ENCODE data around the gene AHCTF1. TPM values are rescaled to one million over a fixed set of nuclear protein-coding genes. Genes with fewer than 3 reads are reported as not detected.
"Not testable (repeated sequence)": the region's sequence is repeated elsewhere in the genome, so short reads cannot be mapped to it uniquely, and the experiment has no call there.

The AHCTF1 gene
- total and polyA plus RNA-seq, 7 experiments from 2014 or later: 19.0 to 66.5 (median 53.6) TPM

- no peaks in the 10 kb centered on the region for H3K27me3 Mint-ChIP-seq
- H3K27ac Mint-ChIP-seq: peak overlapping the region in 3 of 9 donors; percentile 11 to 37 (median 28)
- H3K9me3 Mint-ChIP-seq: no peaks in the 10 kb centered on the region
- H3K36me3 Mint-ChIP-seq: peaks cover 14 to 56% (median 32%) of the 10 kb centered on the region in 5 donors
- POLR2A ChIA-PET: no interaction called here
- Histone ChIP-seq H3K27ac (ENCODE audit: low read depth, low read length) (no peak overlapping the region), H3K9me3 (ENCODE audit: control insufficient read depth in 2 of 3, low read length in 3 of 3) (no peaks in the 10 kb centered on the region), H3K27me3 (ENCODE audit: control insufficient read depth in 2 of 2, insufficient read depth in 2 of 2, low read length in 2 of 2) (no peaks in the 10 kb centered on the region), H3K4me3 (ENCODE audit: low read length) (no peak overlapping the region), H3K36me3 (ENCODE audit: control insufficient read depth in 2 of 3, insufficient read depth in 3 of 3, low read length in 3 of 3) (peaks cover 5 to 45% (median 8%) of the 10 kb centered on the region in 3 experiments), H3K4me1 (ENCODE audit: control insufficient read depth in 2 of 2, insufficient read depth in 2 of 2, low read length in 2 of 2) (no peaks in the 10 kb centered on the region)
- ATAC-seq (no peak), DNase-seq (no peak)
- CTCF ChIA-PET: no interaction called here
- intact Hi-C loops (cut with micrococcal nuclease): no loop called here
- peaks cover 11 to 38% (median 20%) of the 10 kb centered on the region in 7 donors for H3K4me1 Mint-ChIP-seq
- no peak overlapping the region for H3K4me3 Mint-ChIP-seq
Observed at GRCh38 chr1:246876431-246876830, 55.3 kb downstream of the AHCTF1 start.

DNA sequence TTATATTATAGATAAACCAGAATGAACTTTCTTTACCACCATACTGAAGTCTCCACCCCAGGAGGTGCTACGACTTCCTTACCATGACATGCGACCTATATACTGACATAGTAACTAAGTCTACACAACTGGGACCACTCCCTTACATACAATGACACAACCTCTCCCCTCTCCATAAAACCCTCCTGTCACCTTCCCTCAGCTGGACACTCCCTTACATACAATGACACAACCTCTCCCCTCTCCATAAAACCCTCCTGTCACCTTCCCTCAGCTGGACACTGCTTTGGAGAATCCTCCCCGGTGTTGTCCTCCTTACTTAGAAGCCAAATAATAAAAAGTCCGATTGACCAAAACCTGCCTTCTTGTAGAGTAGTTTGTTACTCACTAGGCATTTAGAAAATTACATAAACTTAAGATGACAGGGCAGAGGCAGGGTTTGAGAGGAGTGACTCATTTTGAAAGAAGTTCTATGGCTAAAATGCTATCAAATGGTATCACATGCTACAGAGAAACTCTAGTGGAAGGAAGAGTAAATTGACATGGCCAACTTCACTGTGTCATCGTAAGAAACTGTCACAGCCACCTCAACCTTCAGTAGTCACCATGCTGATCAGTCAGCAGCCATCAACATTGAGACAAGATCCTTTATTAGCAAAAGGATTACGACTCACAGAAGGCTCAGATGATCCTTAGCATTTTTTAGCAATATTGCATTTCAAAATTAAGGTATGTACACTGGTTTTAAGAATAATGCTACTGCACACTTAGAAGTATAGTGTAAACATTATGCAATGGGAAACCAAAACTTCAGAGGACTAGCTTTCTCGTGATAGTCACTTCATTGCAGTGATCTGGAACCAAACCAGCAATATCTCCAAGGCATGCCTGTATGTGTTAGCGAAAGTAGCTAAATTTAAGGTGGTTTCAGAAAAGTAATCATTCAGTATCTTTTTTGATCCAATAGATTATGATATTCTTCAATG is 56.4 kb downstream of the AHCTF1 start:
- Mint-ChIP-seq H3K27ac (peak overlapping the region in 5 of 9 donors; percentile 21 to 65 (median 38)), H3K4me3 (no peak overlapping the region), H3K36me3 (peaks cover 14 to 54% (median 31%) of the 10 kb centered on the region in 5 donors), H3K27me3 (no peaks in the 10 kb centered on the region), H3K4me1 (peaks cover 8 to 38% (median 16%) of the 10 kb centered on the region in 7 donors), H3K9me3 (no peaks in the 10 kb centered on the region)
- H3K27me3 ChIP-seq (ENCODE audit: control insufficient read depth in 2 of 2, insufficient read depth in 2 of 2, low read length in 2 of 2): no peaks in the 10 kb centered on the region
- ChIA-PET CTCF (no interaction called here), POLR2A (no interaction called here)
- no peaks in the 10 kb centered on the region for H3K9me3 ChIP-seq (ENCODE audit: control insufficient read depth in 2 of 3, low read length in 3 of 3)
- H3K27ac ChIP-seq (ENCODE audit: low read depth, low read length): no peak overlapping the region
- intact Hi-C loops (cut with micrococcal nuclease): no loop called here
- no peak overlapping the region for H3K4me3 ChIP-seq (ENCODE audit: low read length)
- H3K4me1 ChIP-seq (ENCODE audit: control insufficient read depth in 2 of 2, insufficient read depth in 2 of 2, low read length in 2 of 2): no peaks in the 10 kb centered on the region
- DNase-seq (no peak), ATAC-seq (peak; percentile 41)
- H3K36me3 ChIP-seq (ENCODE audit: control insufficient read depth in 2 of 3, insufficient read depth in 3 of 3, low read length in 3 of 3): peaks cover 8 to 52% (median 12%) of the 10 kb centered on the region in 3 experiments

DNA sequence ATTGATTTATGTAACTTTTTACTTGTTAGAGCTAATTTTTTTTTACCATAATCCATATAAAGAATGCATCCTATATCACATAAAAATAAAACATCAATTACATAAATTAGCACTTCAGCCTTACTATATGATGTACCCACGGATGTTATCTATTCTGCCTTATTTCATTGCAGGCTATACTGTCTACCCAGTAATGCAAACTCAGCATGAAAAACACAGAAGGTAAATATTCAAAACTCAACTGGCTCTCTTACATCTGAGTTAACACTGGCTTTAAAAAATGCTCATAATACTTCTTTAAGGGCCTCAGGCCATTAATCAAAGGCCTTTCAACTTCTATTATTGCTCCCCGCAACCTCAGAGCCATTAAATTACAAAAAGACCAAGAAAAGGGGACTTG is 65.8 kb downstream of the AHCTF1 start:
- no peak overlapping the region for H3K4me3 Mint-ChIP-seq
- H3K4me1 Mint-ChIP-seq: peaks cover 0 to 9% (median 0%) of the 10 kb centered on the region in 7 donors

DNA sequence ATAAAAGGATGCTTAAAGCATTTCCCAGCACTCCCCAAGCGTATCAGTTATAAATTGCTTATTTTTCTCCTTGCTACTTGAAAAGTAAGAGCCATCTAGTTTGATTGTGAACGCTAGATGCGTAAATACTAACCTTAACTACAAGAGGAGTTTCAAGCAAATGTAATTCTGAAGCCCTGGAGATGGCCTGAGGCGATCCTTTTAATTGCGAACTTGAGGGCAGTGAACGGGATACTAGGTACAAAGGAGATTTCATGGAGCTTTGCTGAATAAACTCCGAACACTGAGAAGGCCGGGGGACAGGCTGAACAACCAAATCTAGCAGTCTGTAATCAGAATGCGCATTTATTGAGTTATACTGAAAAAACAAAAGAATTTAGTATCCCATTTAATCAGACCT is 68.0 kb downstream of the AHCTF1 start:
- intact Hi-C loops (cut with micrococcal nuclease); ATAC-seq; H3K4me3 ChIP-seq (ENCODE audit: low read length); POLR2A ChIA-PET; DNase-seq; CTCF ChIA-PET; H3K4me3 Mint-ChIP-seq; H3K9me3 Mint-ChIP-seq; H3K27me3 ChIP-seq (ENCODE audit: control insufficient read depth in 2 of 2, insufficient read depth in 2 of 2, low read length in 2 of 2); H3K27me3 Mint-ChIP-seq; H3K4me1 Mint-ChIP-seq; H3K27ac ChIP-seq (ENCODE audit: low read depth, low read length); H3K27ac Mint-ChIP-seq; H3K4me1 ChIP-seq (ENCODE audit: control insufficient read depth in 2 of 2, insufficient read depth in 2 of 2, low read length in 2 of 2); H3K9me3 ChIP-seq (ENCODE audit: control insufficient read depth in 2 of 3, low read length in 3 of 3): not testable (repeated sequence)
- H3K36me3 Mint-ChIP-seq: peaks cover 7 to 44% (median 18%) of the 10 kb centered on the region in 5 donors
- H3K36me3 ChIP-seq (ENCODE audit: control insufficient read depth in 2 of 3, insufficient read depth in 3 of 3, low read length in 3 of 3): peaks cover 6 to 53% (median 35%) of the 10 kb centered on the region in 3 experiments

More for the DNA sequence above, 65.8 kb downstream of the AHCTF1 start:
- Histone ChIP-seq H3K9me3 (ENCODE audit: control insufficient read depth in 2 of 3, low read length in 3 of 3) (no peaks in the 10 kb centered on the region), H3K4me1 (ENCODE audit: control insufficient read depth in 2 of 2, insufficient read depth in 2 of 2, low read length in 2 of 2) (no peaks in the 10 kb centered on the region), H3K4me3 (ENCODE audit: low read length) (no peak overlapping the region), H3K27ac (ENCODE audit: low read depth, low read length) (no peak overlapping the region), H3K36me3 (ENCODE audit: control insufficient read depth in 2 of 3, insufficient read depth in 3 of 3, low read length in 3 of 3) (peaks cover 14 to 51% (median 21%) of the 10 kb centered on the region in 3 experiments), H3K27me3 (ENCODE audit: control insufficient read depth in 2 of 2, insufficient read depth in 2 of 2, low read length in 2 of 2) (no peaks in the 10 kb centered on the region)
- Mint-ChIP-seq H3K9me3 (no peaks in the 10 kb centered on the region), H3K27ac (peak overlapping the region in 3 of 9 donors; percentile 7 to 75 (median 48)), H3K27me3 (no peaks in the 10 kb centered on the region), H3K36me3 (peaks cover 12 to 49% (median 21%) of the 10 kb centered on the region in 5 donors)
- no peak for DNase-seq
- intact Hi-C loops (cut with micrococcal nuclease): no loop called here
- ChIA-PET CTCF (no interaction called here), POLR2A (no interaction called here)
- no peak for ATAC-seq

DNA sequence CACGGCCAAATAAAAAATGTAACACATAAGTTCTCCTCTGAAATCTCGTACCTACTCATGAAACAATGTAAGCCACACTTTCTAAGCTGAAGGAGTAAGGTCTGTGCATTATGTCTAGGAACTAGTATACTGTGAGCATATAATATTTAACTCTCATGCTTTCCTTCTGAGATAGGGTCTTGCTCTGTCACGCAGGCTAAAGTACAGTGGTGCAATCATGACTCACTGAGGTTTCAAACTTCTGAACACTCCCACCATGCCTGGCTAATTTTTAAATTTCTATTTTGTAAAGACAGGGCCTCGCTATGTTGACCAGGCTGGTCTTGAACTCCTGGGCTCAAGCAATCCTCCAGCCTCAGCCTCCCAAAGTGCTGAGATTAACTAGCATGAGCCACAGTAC is 71.3 kb downstream of the AHCTF1 start:
- no peaks in the 10 kb centered on the region for H3K27me3 ChIP-seq (ENCODE audit: control insufficient read depth in 2 of 2, insufficient read depth in 2 of 2, low read length in 2 of 2)
- H3K36me3 Mint-ChIP-seq: peaks cover 12 to 49% (median 23%) of the 10 kb centered on the region in 5 donors
- no peaks in the 10 kb centered on the region for H3K4me1 ChIP-seq (ENCODE audit: control insufficient read depth in 2 of 2, insufficient read depth in 2 of 2, low read length in 2 of 2)
- intact Hi-C loops (cut with micrococcal nuclease): no loop called here
- ChIA-PET POLR2A (no interaction called here), CTCF (no interaction called here)
- no peaks in the 10 kb centered on the region for H3K9me3 ChIP-seq (ENCODE audit: control insufficient read depth in 2 of 3, low read length in 3 of 3)
- ATAC-seq (no peak), DNase-seq (no peak)
- H3K9me3 Mint-ChIP-seq: no peaks in the 10 kb centered on the region
- no peaks in the 10 kb centered on the region for H3K27me3 Mint-ChIP-seq
- H3K4me3 ChIP-seq (ENCODE audit: low read length): no peak overlapping the region
- peak overlapping the region in 1 of 9 donors; percentile 43 for H3K27ac Mint-ChIP-seq
- peaks cover 0 to 4% (median 0%) of the 10 kb centered on the region in 7 donors for H3K4me1 Mint-ChIP-seq
- H3K4me3 Mint-ChIP-seq: no peak overlapping the region
- no peak overlapping the region for H3K27ac ChIP-seq (ENCODE audit: low read depth, low read length)
- H3K36me3 ChIP-seq (ENCODE audit: control insufficient read depth in 2 of 3, insufficient read depth in 3 of 3, low read length in 3 of 3): peaks cover 6 to 67% (median 37%) of the 10 kb centered on the region in 3 experiments

DNA sequence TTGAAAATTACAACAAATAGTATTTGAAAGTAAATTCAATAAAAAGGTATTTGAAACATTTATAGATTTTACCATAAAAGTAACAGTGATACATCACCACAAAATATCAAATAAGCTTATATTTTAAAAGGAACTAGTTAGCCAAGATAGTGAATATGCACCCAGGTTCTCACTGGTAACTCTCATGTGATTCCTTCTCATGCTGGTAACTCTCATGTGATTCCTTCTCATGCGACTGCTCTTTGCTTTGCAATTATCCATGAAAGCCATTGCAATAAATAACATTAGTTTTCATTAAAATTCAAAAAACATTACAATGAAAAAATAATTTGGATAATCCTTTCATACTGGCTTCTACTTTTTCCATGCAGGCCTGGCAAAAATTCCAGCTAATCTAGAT is 75.4 kb downstream of the AHCTF1 start:
- Mint-ChIP-seq H3K36me3 (peaks cover 11 to 59% (median 37%) of the 10 kb centered on the region in 5 donors), H3K27me3 (no peaks in the 10 kb centered on the region), H3K4me3 (no peak overlapping the region), H3K9me3 (no peaks in the 10 kb centered on the region), H3K4me1 (peaks cover 0 to 2% (median 0%) of the 10 kb centered on the region in 7 donors), H3K27ac (no peak overlapping the region)
- no peaks in the 10 kb centered on the region for H3K9me3 ChIP-seq (ENCODE audit: control insufficient read depth in 2 of 3, low read length in 3 of 3)
- intact Hi-C loops (cut with micrococcal nuclease): no loop called here
- ATAC-seq (no peak), DNase-seq (no peak)
- POLR2A ChIA-PET: no interaction called here
- no peak overlapping the region for H3K27ac ChIP-seq (ENCODE audit: low read depth, low read length)
- H3K27me3 ChIP-seq (ENCODE audit: control insufficient read depth in 2 of 2, insufficient read depth in 2 of 2, low read length in 2 of 2): no peaks in the 10 kb centered on the region
- no peak overlapping the region for H3K4me3 ChIP-seq (ENCODE audit: low read length)
- CTCF ChIA-PET: interaction anchor here (0.6 kb wide), 1 partner anchor 130 kb away, joined by 3 read pairs; no protein-coding TSS in a partner anchor
- H3K4me1 ChIP-seq (ENCODE audit: control insufficient read depth in 2 of 2, insufficient read depth in 2 of 2, low read length in 2 of 2): no peaks in the 10 kb centered on the region
- H3K36me3 ChIP-seq (ENCODE audit: control insufficient read depth in 2 of 3, insufficient read depth in 3 of 3, low read length in 3 of 3): peaks cover 17 to 75% (median 53%) of the 10 kb centered on the region in 3 experiments

Measured in naive thymus-derived CD4-positive, alpha-beta T cell (primary cell).